ENCODE data around the gene ALK. TPM values are rescaled to one million over a fixed set of nuclear protein-coding genes. Genes with fewer than 3 reads are reported as not detected.

The ALK gene
- total RNA-seq, 1 experiment from 2014 or later, result 0.07 TPM

GRCh38 chr2:29688429-29688828, 233.0 kb downstream of the ALK start:
- POLR2A ChIA-PET, result no interaction called here
- BruUV-seq (replicated peaks), result no TSS peak
- TF ChIP-seq, protein P1, sequence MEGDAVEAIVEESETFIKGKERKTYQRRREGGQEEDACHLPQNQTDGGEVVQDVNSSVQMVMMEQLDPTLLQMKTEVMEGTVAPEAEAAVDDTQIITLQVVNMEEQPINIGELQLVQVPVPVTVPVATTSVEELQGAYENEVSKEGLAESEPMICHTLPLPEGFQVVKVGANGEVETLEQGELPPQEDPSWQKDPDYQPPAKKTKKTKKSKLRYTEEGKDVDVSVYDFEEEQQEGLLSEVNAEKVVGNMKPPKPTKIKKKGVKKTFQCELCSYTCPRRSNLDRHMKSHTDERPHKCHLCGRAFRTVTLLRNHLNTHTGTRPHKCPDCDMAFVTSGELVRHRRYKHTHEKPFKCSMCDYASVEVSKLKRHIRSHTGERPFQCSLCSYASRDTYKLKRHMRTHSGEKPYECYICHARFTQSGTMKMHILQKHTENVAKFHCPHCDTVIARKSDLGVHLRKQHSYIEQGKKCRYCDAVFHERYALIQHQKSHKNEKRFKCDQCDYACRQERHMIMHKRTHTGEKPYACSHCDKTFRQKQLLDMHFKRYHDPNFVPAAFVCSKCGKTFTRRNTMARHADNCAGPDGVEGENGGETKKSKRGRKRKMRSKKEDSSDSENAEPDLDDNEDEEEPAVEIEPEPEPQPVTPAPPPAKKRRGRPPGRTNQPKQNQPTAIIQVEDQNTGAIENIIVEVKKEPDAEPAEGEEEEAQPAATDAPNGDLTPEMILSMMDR (IDR thresholded peaks at IDR 0.05; ENCODE audit: unreplicated experiment), result no peak
- H3K4me1 Mint-ChIP-seq (ENCODE audit: insufficient read depth, unreplicated experiment), result no peaks in the 10 kb centered on the region
- no peak overlapping the region for H3K27ac Mint-ChIP-seq (ENCODE audit: low read depth, unreplicated experiment)
- no peaks in the 10 kb centered on the region for H3K36me3 Mint-ChIP-seq (ENCODE audit: insufficient read depth, unreplicated experiment)
- no peaks in the 10 kb centered on the region for H3K9me3 Mint-ChIP-seq (ENCODE audit: unreplicated experiment)
- intact Hi-C loops (cut with micrococcal nuclease), result no loop called here
- peaks cover 58% of the 10 kb centered on the region for H3K27me3 Mint-ChIP-seq (ENCODE audit: insufficient read depth, unreplicated experiment)
- CTCF ChIA-PET, result no interaction called here
- H3K4me3 Mint-ChIP-seq (ENCODE audit: unreplicated experiment), result no peak overlapping the region
- DNase-seq (ENCODE audit: unreplicated experiment), result no peak

DNA sequence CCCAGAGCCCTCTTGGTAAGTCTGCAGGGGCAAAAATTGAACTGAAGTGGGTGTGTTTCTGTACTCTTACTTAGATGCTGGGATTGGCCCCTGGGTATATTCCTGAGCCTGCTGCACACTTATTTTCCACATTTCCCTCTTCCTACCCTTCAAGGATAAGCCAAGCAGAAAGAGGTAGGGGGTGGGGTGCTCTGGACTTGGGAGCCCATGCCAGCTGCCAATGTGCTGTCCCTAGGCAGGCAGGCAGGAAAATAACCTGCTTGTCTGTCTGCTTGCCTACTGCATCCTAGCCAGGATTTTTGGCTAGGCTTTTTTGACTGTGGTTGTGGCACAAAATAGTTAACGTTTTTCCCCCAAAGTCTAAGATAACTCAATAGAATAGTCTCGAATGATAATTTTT, 234.3 kb downstream of the ALK start:
- Mint-ChIP-seq H3K27me3 (ENCODE audit: insufficient read depth, unreplicated experiment) (peaks cover 50% of the 10 kb centered on the region), H3K36me3 (ENCODE audit: insufficient read depth, unreplicated experiment) (no peaks in the 10 kb centered on the region), H3K9me3 (ENCODE audit: unreplicated experiment) (no peaks in the 10 kb centered on the region), H3K4me1 (ENCODE audit: insufficient read depth, unreplicated experiment) (no peaks in the 10 kb centered on the region), H3K4me3 (ENCODE audit: unreplicated experiment) (no peak overlapping the region), H3K27ac (ENCODE audit: low read depth, unreplicated experiment) (no peak overlapping the region)
- ChIA-PET POLR2A (no interaction called here), CTCF (no interaction called here)
- intact Hi-C loops (cut with micrococcal nuclease), result no loop called here
- TF ChIP-seq, protein P1 (IDR thresholded peaks at IDR 0.05; ENCODE audit: unreplicated experiment), result no peak
- no TSS peak for BruUV-seq (replicated peaks)
- no peak for DNase-seq (ENCODE audit: unreplicated experiment)

- no peaks in the 10 kb centered on the region for H3K9me3 Mint-ChIP-seq (ENCODE audit: unreplicated experiment)
- CTCF ChIA-PET, result no interaction called here
- TF ChIP-seq, protein P1 (IDR thresholded peaks at IDR 0.05; ENCODE audit: unreplicated experiment), result no peak
- intact Hi-C loops (cut with micrococcal nuclease), result no loop called here
- H3K4me3 Mint-ChIP-seq (ENCODE audit: unreplicated experiment), result no peak overlapping the region
- DNase-seq (ENCODE audit: unreplicated experiment), result no peak
- no peak overlapping the region for H3K27ac Mint-ChIP-seq (ENCODE audit: low read depth, unreplicated experiment)
- H3K4me1 Mint-ChIP-seq (ENCODE audit: insufficient read depth, unreplicated experiment), result no peaks in the 10 kb centered on the region
- H3K27me3 Mint-ChIP-seq (ENCODE audit: insufficient read depth, unreplicated experiment), result peaks cover 55% of the 10 kb centered on the region
- H3K36me3 Mint-ChIP-seq (ENCODE audit: insufficient read depth, unreplicated experiment), result no peaks in the 10 kb centered on the region
- POLR2A ChIA-PET, result no interaction called here
- no TSS peak for BruUV-seq (replicated peaks)
These were observed 244.4 kb downstream of the ALK start for GRCh38 chr2:29676886-29677453.

DNA sequence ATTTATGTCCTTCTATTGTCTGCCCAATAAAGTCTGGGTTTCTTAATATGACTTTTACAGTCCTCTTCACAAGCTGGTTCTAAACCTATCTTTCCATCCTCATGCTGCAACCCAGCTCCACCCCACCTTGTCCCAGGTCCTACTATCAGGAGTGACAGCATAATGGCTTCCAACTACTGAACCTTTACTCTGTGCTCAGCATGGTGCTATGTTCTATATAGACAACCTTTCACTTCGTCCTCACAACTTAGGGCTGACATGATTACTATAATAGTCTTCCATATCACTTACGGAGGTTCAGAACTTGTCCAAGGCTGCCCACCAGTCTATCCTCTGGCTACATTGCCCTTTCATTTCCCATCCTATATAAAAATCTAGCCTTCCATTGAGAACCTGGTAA, 256.8 kb downstream of the ALK start:
- intact Hi-C loops (cut with micrococcal nuclease), result no loop called here
- H3K4me1 Mint-ChIP-seq (ENCODE audit: insufficient read depth, unreplicated experiment), result peaks cover 20% of the 10 kb centered on the region
- H3K9me3 Mint-ChIP-seq (ENCODE audit: unreplicated experiment), result peaks cover 1% of the 10 kb centered on the region
- no TSS peak for BruUV-seq (replicated peaks)
- ChIA-PET POLR2A (interaction anchor here (0.6 kb wide), 1 partner anchor 26 kb away, joined by 3 read pairs; no protein-coding TSS in a partner anchor), CTCF (no interaction called here)
- no peak for DNase-seq (ENCODE audit: unreplicated experiment)
- TF ChIP-seq, protein P1 (IDR thresholded peaks at IDR 0.05; ENCODE audit: unreplicated experiment), result no peak
- no peaks in the 10 kb centered on the region for H3K27me3 Mint-ChIP-seq (ENCODE audit: insufficient read depth, unreplicated experiment)
- H3K36me3 Mint-ChIP-seq (ENCODE audit: insufficient read depth, unreplicated experiment), result no peaks in the 10 kb centered on the region
- H3K4me3 Mint-ChIP-seq (ENCODE audit: unreplicated experiment), result no peak overlapping the region
- H3K27ac Mint-ChIP-seq (ENCODE audit: low read depth, unreplicated experiment), result no peak overlapping the region

All from MCF 10A (cell line).